Spleen (tissue), 11 donors: ENCODE results near the gene TEKT5. TPM values are rescaled to one million over a fixed set of nuclear protein-coding genes. Genes with fewer than 3 reads are reported as not detected.

Source experiments
- DNase-seq: peaks from one replicate; pipeline ENCODE4 v3.0.0-alpha.2; 2020
- H3K27ac ChIP-seq, 8 donors: fragments of 200-600 bp; sonication (generic) in 7 of 8; 1 replicate in 4 of 8; 2 replicates in 4 of 8; pipeline versions ENCODE4 v1.5.0 to v1.8.0; 2016 to 2021; ENCODE audit warnings: inconsistent platforms in 4 of 8, mild to moderate bottlenecking in 4 of 8, moderate library complexity in 1 of 8
- H3K27me3 ChIP-seq, 7 donors: fragments of 200-600 bp; sonication (generic) in 6 of 7; replicated peaks in 1 of 7; 1 replicate in 4 of 7; 2 replicates in 3 of 7; pipeline versions ENCODE4 v1.5.0 to v1.8.0; 2016 to 2021; ENCODE audit warnings: inconsistent platforms in 3 of 7, mild to moderate bottlenecking in 1 of 7
- H3K36me3 ChIP-seq, 6 donors: fragments of 200-600 bp; sonication (generic) in 5 of 6; 1 replicate in 4 of 6; 2 replicates in 2 of 6; pipeline versions ENCODE4 v1.5.0 to v1.8.0; 2016 to 2021; ENCODE audit warnings: inconsistent platforms in 2 of 6
- H3K4me1 ChIP-seq, 6 donors: fragments of 200-600 bp; sonication (generic) in 5 of 6; 1 replicate in 3 of 6; 2 replicates in 3 of 6; pipeline versions ENCODE4 v1.5.0 to v1.8.0; 2016 to 2021; ENCODE audit warnings: inconsistent platforms in 3 of 6
- H3K4me3 ChIP-seq, 8 donors: fragments of 200-600 bp; sonication (generic) in 7 of 8; 1 replicate in 4 of 8; 2 replicates in 4 of 8; pipeline versions ENCODE4 v1.5.0 to v1.8.0; 2016 to 2021; ENCODE audit warnings: inconsistent platforms in 4 of 8, mild to moderate bottlenecking in 4 of 8, moderate library complexity in 2 of 8
- H3K9me3 ChIP-seq, 8 donors: fragments of 200-600 bp; sonication (generic) in 7 of 8; 1 replicate in 4 of 8; 2 replicates in 4 of 8; pipeline versions ENCODE4 v1.5.0 to v1.8.0; 2016 to 2021; ENCODE audit warnings: inconsistent platforms in 4 of 8
- CTCF ChIP-seq, 11 experiments: fragments of 200-600 bp in 7 of 11; fragments of 450-650 bp in 4 of 11; sonication (generic) in 4 of 11; IDR thresholded peaks in 8 of 11; conservative IDR thresholded peaks in 3 of 11; 1 replicate in 7 of 11; 2 replicates in 4 of 11; pipeline versions ENCODE4 v1.4.0 to v1.8.0; 2016 to 2021; ENCODE audit warnings: antibody characterized with exemption in 11 of 11, inconsistent platforms in 4 of 11, mild to moderate bottlenecking in 1 of 11
- POLR2A ChIP-seq, 3 donors: fragments of 450-650 bp; IDR thresholded peaks; one replicate each; pipeline ENCODE4 v1.5.1; 2017; ENCODE audit warnings: antibody characterized with exemption in 3 of 3, mild to moderate bottlenecking in 1 of 3
- POLR2AphosphoS5 ChIP-seq, 3 donors: sonication (generic); formaldehyde crosslinking; IDR thresholded peaks; one replicate each; pipeline ENCODE4 v1.5.1; 2017; ENCODE audit warnings: antibody characterized with exemption in 3 of 3
- WGBS, 5 donors: extraction: QIAGEN DNeasy Blood & Tissue Kit in 3 of 5; methylation state at CpG; one replicate each; pipeline versions ENCODE4 v1.1.5 to v1.1.7; 2013 to 2018; 5-methylcytosine and 5-hydroxymethylcytosine counted together
- intact Hi-C: fragments of 100-400 bp; cut with DNase I; formaldehyde crosslinking; loops from one replicate; pipeline ENCODE4 v1.15.0; 2023; ENCODE audit warnings: low total_unique reads
- polyA plus RNA-seq, 3 donors: library from polyadenylated mRNA; stranded (reverse); fragments of 200-250 nt; gene quantifications; one replicate each; pipeline ENCODE4 v1.2.1, GENCODE V29; 2013
- total RNA-seq, 7 donors: library from RNA; depleted of rRNA in 3 of 7; stranded (reverse); fragments of >200 nt in 3 of 7; fragmentation: NEBNext Ultra II Directional in 4 of 7; extraction: Animal tissue kit (Norgen Biotek cat#: 25700) in 4 of 7; gene quantifications; one replicate each; pipeline versions ENCODE4 v1.1.0 to v1.2.1, GENCODE V29; 2016 to 2021
- donor health status: healthy with polysubstance abuse.
- donor health status: DM: no; HTN: no; CAD: no; lungs with moderate emphysema.
- donor health status: DM: no; HTN: no; CAD: no.
- donor health status: Bipolar disorder and iron deficiency.
- donor health status: healthy.
- donor health status: DM: no; HTN: no; CAD: no.
- donor health status: DM: yes; HTN: yes; CAD: no.

Gene TEKT5
- total and polyA plus RNA-seq, 10 donors, result 0.17 to 1.5 (median 0.43) TPM; not detected in 3

- Histone ChIP-seq H3K9me3 (no peaks in the 10 kb centered on the region), H3K4me1 (no peaks in the 10 kb centered on the region), H3K27ac (no peak overlapping the region), H3K36me3 (no peaks in the 10 kb centered on the region), H3K27me3 (peaks cover 0 to 21% (median 0%) of the 10 kb centered on the region in 7 donors), H3K4me3 (no peak overlapping the region)
- TF ChIP-seq POLR2AphosphoS5 (IDR thresholded peaks at IDR 0.05), result no peak
- TF ChIP-seq CTCF (IDR thresholded peaks at IDR 0.05 in 8 of 11, conservative IDR thresholded peaks at IDR 0.05 in 3 of 11), result no peak
- no peak for TF ChIP-seq POLR2A (IDR thresholded peaks at IDR 0.05)
- no peak for DNase-seq
- 55 to 80% (median 59%) methylated on average over 4 of the region's 4 CpGs for whole genome bisulfite sequencing, 5 donors
- intact Hi-C loops, result no loop called here
Measured at GRCh38 chr16:10708969-10709368, 14.2 kb upstream of the TEKT5 start.

DNA sequence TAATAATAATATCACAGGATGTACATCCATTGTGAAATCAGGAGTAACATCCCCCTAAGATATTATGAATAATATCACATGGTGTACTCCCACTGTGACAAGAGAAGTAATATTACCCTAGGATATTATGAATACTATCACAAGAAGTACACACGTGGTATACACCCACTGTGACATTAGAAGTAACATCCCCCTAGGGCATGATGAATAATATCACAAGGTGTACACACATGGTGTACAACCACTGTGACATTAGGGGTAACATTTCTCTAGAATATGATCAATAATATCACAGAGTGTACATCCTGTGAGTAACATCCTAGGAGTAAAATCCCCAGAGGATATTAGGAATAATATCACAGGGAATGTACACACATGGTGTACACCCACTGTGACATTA lies 5.0 kb upstream of the TEKT5 start:
- Histone ChIP-seq H3K36me3 (no peaks in the 10 kb centered on the region), H3K4me3 (no peak overlapping the region), H3K9me3 (peaks cover 0 to 4% (median 0%) of the 10 kb centered on the region in 8 donors), H3K4me1 (no peaks in the 10 kb centered on the region), H3K27me3 (peaks cover 0 to 1% (median 0%) of the 10 kb centered on the region in 7 donors), H3K27ac (no peak overlapping the region)
- no peak for TF ChIP-seq CTCF (IDR thresholded peaks at IDR 0.05 in 8 of 11, conservative IDR thresholded peaks at IDR 0.05 in 3 of 11)
- TF ChIP-seq POLR2A (IDR thresholded peaks at IDR 0.05), result no peak
- TF ChIP-seq POLR2AphosphoS5 (IDR thresholded peaks at IDR 0.05), result no peak
- WGBS, 5 donors, result 69 to 91% (median 77%) methylated on average over 1 of the region's 1 CpG
- no peak for DNase-seq
- intact Hi-C loops, result no loop called here

DNA sequence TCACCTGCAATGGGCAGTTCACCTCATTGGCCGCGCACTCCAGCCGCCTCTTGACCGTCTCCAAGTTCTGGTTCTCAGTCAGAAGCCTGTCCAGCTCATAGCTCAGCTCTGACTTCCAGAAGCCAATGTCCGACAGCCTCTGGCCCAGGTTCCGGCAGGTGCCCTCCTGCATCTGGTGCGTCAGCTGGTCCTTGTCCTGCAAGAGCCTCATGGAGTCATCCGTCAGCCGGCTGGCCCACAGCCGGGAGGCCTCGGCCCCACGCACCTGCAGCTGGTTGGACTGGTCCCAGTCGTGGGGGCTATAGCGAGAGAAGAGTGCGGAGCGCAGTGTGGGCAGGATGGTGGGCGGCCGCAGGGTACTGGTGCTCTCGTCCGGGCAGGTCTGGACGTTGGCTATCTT lies 424 bp downstream of the TEKT5 start:
- no peak for DNase-seq
- Histone ChIP-seq H3K4me3 (no peak overlapping the region), H3K4me1 (no peaks in the 10 kb centered on the region), H3K36me3 (no peaks in the 10 kb centered on the region), H3K27ac (no peak overlapping the region), H3K9me3 (no peaks in the 10 kb centered on the region), H3K27me3 (peaks cover 0 to 7% (median 0%) of the 10 kb centered on the region in 7 donors)
- intact Hi-C loops, result no loop called here
- WGBS, 5 donors, result 92 to 96% (median 94%) methylated on average over 16 to 21 of the region's 21 CpGs
- TF ChIP-seq CTCF (IDR thresholded peaks at IDR 0.05 in 8 of 11, conservative IDR thresholded peaks at IDR 0.05 in 3 of 11) (no peak), POLR2A (IDR thresholded peaks at IDR 0.05) (no peak), POLR2AphosphoS5 (IDR thresholded peaks at IDR 0.05) (no peak)

DNA sequence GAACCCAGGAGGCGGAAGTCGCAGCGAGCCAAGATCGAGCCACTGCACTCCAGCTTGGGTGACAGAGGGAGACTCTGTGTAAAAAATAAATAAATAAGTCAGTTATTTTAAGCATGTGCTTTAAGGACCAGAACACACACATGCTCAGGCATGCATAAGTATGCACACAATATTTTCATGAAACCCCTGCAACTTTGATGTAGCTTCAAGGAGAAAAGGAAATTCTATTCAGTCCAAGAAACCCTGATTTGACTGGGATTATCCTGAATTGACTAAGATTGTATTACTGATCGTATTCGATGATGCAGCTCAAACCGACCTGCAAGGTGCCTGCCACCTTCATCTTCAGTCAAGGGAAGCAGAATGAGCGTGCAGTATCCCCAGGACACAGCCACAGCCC lies 841 bp downstream of the TEKT5 start:
- Histone ChIP-seq H3K9me3 (no peaks in the 10 kb centered on the region), H3K36me3 (no peaks in the 10 kb centered on the region), H3K27me3 (peaks cover 0 to 7% (median 0%) of the 10 kb centered on the region in 7 donors), H3K4me3 (no peak overlapping the region), H3K27ac (no peak overlapping the region), H3K4me1 (no peaks in the 10 kb centered on the region)
- WGBS, 5 donors, result 89 to 93% (median 90%) methylated on average over 8 of the region's 8 CpGs
- intact Hi-C loops, result no loop called here
- no peak for DNase-seq
- TF ChIP-seq CTCF (IDR thresholded peaks at IDR 0.05 in 8 of 11, conservative IDR thresholded peaks at IDR 0.05 in 3 of 11), result no peak
- no peak for TF ChIP-seq POLR2A (IDR thresholded peaks at IDR 0.05)
- no peak for TF ChIP-seq POLR2AphosphoS5 (IDR thresholded peaks at IDR 0.05)
